Subcutaneous adipose tissue (tissue), 4 donors: ENCODE results near the gene RAB4A. TPM values are rescaled to one million over a fixed set of nuclear protein-coding genes. Genes with fewer than 3 reads are reported as not detected.

ENCODE experiments used
- CTCF ChIP-seq: fragments of 450-650 bp; IDR thresholded peaks from one replicate; pipeline ENCODE4 v1.5.1; 2016; ENCODE audit warnings: low read depth, mild to moderate bottlenecking, control low read depth, antibody characterized with exemption, moderate library complexity
- total RNA-seq, 4 donors: library from RNA; depleted of rRNA; stranded (reverse); fragments of >200 nt; gene quantifications; one replicate each; pipeline ENCODE4 v1.1.0, GENCODE V29; 2016

The RAB4A gene
- total RNA-seq, result 10 to 100 TPM; 26.0 to 46.2 (median 37.5) TPM

GRCh38 chr1:229270547-229271447, at the start of gene RAB4A:
Gene RAB4A (plus strand): TSS chr1:229271111. CDS start chr1:229271340, 229 bp downstream.
- TF ChIP-seq CTCF, result no peak

GRCh38 chr1:229222081-229222480, 48.8 kb upstream of the RAB4A start:
- no peak for TF ChIP-seq CTCF

GRCh38 chr1:229223498-229223897, 47.4 kb upstream of the RAB4A start:
- no peak for TF ChIP-seq CTCF

- no peak for TF ChIP-seq CTCF
These were observed 46.6 kb upstream of the RAB4A start for GRCh38 chr1:229224308-229224707.

GRCh38 chr1:229225331-229225782, 45.6 kb upstream of the RAB4A start:
- TF ChIP-seq CTCF, result no peak

- no peak for TF ChIP-seq CTCF
These were observed 44.1 kb upstream of the RAB4A start for GRCh38 chr1:229226796-229227195.

- no peak for TF ChIP-seq CTCF
These were observed 43.5 kb upstream of the RAB4A start for GRCh38 chr1:229227298-229227919.
